ENCODE measurements around the gene RNASEL. TPM values are rescaled to one million over a fixed set of nuclear protein-coding genes. Genes with fewer than 3 reads are reported as not detected.

The RNASEL gene
- total RNA-seq, 1 donor from 2014 or later: 4.2 TPM

DNA sequence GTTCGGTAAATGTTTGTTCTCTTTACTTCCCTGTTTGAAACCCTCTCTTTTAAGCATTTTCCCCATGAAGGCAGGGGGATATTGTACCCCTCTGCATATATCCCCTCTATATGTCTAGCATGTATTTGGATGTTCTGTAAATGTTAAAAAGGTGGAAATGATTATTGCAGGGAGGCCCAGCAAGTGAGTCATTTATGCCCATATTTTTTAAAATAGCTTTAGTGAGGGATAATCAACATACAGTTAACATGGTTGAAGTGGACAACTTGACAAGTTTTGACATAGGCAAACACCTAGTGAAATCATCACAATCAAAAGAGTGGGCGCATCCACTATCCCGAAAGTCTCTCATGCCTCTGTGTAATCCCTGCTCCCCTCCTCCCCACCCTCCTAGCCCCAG lies 36.0 kb upstream of the RNASEL start:
- H3K4me3 Mint-ChIP-seq (ENCODE audit: low read depth): no peak overlapping the region
- H3K27me3 Mint-ChIP-seq: no peaks in the 10 kb centered on the region
- TF ChIP-seq, protein P1, sequence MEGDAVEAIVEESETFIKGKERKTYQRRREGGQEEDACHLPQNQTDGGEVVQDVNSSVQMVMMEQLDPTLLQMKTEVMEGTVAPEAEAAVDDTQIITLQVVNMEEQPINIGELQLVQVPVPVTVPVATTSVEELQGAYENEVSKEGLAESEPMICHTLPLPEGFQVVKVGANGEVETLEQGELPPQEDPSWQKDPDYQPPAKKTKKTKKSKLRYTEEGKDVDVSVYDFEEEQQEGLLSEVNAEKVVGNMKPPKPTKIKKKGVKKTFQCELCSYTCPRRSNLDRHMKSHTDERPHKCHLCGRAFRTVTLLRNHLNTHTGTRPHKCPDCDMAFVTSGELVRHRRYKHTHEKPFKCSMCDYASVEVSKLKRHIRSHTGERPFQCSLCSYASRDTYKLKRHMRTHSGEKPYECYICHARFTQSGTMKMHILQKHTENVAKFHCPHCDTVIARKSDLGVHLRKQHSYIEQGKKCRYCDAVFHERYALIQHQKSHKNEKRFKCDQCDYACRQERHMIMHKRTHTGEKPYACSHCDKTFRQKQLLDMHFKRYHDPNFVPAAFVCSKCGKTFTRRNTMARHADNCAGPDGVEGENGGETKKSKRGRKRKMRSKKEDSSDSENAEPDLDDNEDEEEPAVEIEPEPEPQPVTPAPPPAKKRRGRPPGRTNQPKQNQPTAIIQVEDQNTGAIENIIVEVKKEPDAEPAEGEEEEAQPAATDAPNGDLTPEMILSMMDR (IDR thresholded peaks at IDR 0.05; ENCODE audit: unreplicated experiment): no peak
- no peak for DNase-seq (ENCODE audit: low spot score, unreplicated experiment)
- peaks cover 7% of the 10 kb centered on the region for H3K9me3 Mint-ChIP-seq (ENCODE audit: low read depth)
- H3K36me3 Mint-ChIP-seq (ENCODE audit: insufficient read depth): no peaks in the 10 kb centered on the region
- no peak overlapping the region for H3K27ac Mint-ChIP-seq
- no peaks in the 10 kb centered on the region for H3K4me1 Mint-ChIP-seq (ENCODE audit: low read depth)

DNA sequence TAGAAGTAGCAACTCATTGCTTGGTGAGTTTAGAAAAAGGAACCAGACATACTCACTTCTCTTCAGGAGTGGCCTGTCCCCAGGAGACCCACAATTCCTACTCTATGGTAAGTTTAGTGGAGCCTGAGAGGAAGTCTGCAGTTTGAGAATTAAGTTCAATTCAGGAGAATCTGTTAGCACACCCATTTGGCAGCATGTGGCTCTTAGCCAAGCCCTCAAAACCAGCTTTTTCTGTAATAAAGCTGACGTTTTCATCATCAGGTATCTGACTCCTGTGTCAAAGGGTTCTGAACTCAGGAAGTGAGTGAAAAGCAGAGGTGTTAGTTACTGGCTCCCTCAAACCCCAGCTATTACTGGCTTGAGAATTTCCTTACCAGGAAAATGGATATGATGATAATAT lies 35.5 kb upstream of the RNASEL start:
- Mint-ChIP-seq H3K4me1 (ENCODE audit: low read depth) (no peaks in the 10 kb centered on the region), H3K36me3 (ENCODE audit: insufficient read depth) (no peaks in the 10 kb centered on the region), H3K27me3 (no peaks in the 10 kb centered on the region), H3K4me3 (ENCODE audit: low read depth) (no peak overlapping the region), H3K9me3 (ENCODE audit: low read depth) (peaks cover 7% of the 10 kb centered on the region), H3K27ac (no peak overlapping the region)
- DNase-seq (ENCODE audit: low spot score, unreplicated experiment): no peak
- TF ChIP-seq, protein P1 (IDR thresholded peaks at IDR 0.05; ENCODE audit: unreplicated experiment): no peak

DNA sequence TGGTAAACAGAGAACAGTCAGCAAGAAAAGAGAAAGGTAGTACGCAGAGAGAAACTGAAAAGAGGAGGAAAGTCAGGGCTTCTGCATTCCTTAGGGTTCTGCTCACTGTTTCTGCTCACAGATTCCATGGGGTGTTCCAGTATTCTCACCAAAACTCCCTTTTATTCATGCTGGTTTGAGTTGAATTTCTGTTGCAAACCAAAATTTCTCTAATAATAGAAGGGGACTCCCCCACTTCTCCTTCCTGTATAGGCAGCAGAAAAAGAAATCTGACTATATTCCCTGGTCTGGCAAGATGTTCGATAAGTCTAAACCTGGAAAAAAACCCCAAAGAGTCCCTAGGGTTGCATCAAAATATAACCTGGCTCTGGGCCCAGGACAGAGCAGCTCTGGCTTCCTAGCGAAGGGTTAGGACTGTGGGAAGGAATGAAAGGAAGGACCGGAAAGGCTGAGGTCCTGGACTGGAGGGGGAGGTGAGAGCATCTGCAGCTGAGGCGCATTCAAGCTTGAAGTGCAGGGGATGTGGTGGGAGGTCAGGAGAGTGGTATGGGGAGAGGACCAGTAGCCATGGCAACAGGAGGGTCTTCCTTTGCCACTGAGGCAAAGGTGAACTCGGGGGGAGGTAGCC lies 34.0 kb upstream of the RNASEL start:
- no peak overlapping the region for H3K4me3 Mint-ChIP-seq (ENCODE audit: low read depth)
- TF ChIP-seq, protein P1 (IDR thresholded peaks at IDR 0.05; ENCODE audit: unreplicated experiment): no peak
- peaks cover 6% of the 10 kb centered on the region for H3K27me3 Mint-ChIP-seq
- DNase-seq (ENCODE audit: low spot score, unreplicated experiment): no peak
- peaks cover 7% of the 10 kb centered on the region for H3K9me3 Mint-ChIP-seq (ENCODE audit: low read depth)
- no peaks in the 10 kb centered on the region for H3K36me3 Mint-ChIP-seq (ENCODE audit: insufficient read depth)
- no peak overlapping the region for H3K27ac Mint-ChIP-seq
- H3K4me1 Mint-ChIP-seq (ENCODE audit: low read depth): no peaks in the 10 kb centered on the region

DNA sequence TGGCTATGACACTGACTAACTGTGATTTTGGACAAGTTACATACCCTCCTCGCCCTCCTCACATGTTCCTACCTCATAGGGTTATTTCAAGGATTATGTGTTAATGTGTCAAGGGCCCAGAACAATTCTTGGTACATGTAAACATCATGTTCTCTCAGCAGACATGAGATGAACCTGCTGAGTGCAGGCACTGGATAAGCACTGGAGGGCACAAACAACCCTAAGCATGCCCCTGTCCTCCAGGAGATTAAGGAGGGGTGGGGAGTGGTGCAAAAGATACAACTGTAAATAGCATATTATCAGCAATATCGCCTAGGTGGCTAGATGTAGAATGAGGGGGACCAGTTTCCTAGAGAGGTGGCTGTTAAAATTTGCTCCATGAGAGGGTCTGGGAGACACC lies 32.9 kb upstream of the RNASEL start:
- H3K27ac Mint-ChIP-seq: no peak overlapping the region
- DNase-seq (ENCODE audit: low spot score, unreplicated experiment): no peak
- TF ChIP-seq, protein P1 (IDR thresholded peaks at IDR 0.05; ENCODE audit: unreplicated experiment): no peak
- H3K36me3 Mint-ChIP-seq (ENCODE audit: insufficient read depth): no peaks in the 10 kb centered on the region
- peaks cover 7% of the 10 kb centered on the region for H3K9me3 Mint-ChIP-seq (ENCODE audit: low read depth)
- peaks cover 15% of the 10 kb centered on the region for H3K27me3 Mint-ChIP-seq
- peaks cover 9% of the 10 kb centered on the region for H3K4me1 Mint-ChIP-seq (ENCODE audit: low read depth)
- no peak overlapping the region for H3K4me3 Mint-ChIP-seq (ENCODE audit: low read depth)

DNA sequence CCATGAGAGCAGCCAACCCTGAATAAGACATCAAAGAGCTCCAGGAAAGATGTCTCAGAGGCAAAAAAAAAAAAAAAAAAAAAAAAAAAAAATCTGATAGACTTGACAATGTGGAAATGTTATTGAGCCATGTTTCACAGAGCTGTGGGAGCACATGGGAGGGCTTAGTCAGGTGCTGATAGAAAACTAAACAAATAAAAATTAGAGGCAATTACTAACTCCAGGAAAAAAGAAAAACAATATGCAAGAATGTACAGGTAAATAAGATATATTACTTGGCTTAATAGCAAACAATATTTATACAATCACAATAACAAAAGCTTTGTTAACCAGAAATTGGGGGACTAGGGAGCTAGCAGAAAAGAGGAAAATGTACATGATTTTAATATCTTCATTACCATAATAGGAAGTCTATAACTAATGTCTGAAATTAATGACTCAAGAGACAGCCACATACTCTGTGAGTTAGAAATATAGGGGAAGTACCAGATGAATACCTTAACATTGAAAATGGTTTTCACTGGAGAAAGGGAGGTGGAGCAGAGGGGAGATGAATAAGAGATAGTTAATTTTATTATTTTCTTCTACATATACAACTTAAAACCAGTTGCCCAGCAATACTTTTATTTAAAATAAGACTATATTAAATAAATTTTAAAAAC lies 32.0 kb upstream of the RNASEL start:
- Mint-ChIP-seq H3K4me1 (ENCODE audit: low read depth) (peaks cover 15% of the 10 kb centered on the region), H3K36me3 (ENCODE audit: insufficient read depth) (no peaks in the 10 kb centered on the region), H3K4me3 (ENCODE audit: low read depth) (no peak overlapping the region), H3K9me3 (ENCODE audit: low read depth) (peaks cover 7% of the 10 kb centered on the region), H3K27me3 (peaks cover 23% of the 10 kb centered on the region), H3K27ac (no peak overlapping the region)
- TF ChIP-seq, protein P1 (IDR thresholded peaks at IDR 0.05; ENCODE audit: unreplicated experiment): no peak
- DNase-seq (ENCODE audit: low spot score, unreplicated experiment): no peak
